HG03045 (cell line): ENCODE data around the gene SLC22A12.

ENCODE experiments used
- ATAC-seq: cut with Tn5 transposase; IDR thresholded peaks from one replicate; pipeline ENCODE4 v1.9.1; 2021; ENCODE audit warnings: mild to moderate bottlenecking, moderate library complexity; ENCODE audit not compliant: unreplicated experiment

The SLC22A12 gene

GRCh38 chr11:64642871-64643255 lies 51.8 kb downstream of the SLC22A12 start:
- no peak for ATAC-seq

- no peak for ATAC-seq
Measured at GRCh38 chr11:64643256-64643881, 52.3 kb downstream of the SLC22A12 start.

GRCh38 chr11:64643920-64644646 lies 53.1 kb downstream of the SLC22A12 start:
- no peak for ATAC-seq

GRCh38 chr11:64644647-64645275 lies 53.7 kb downstream of the SLC22A12 start:
- no peak for ATAC-seq

- no peak for ATAC-seq
Measured at GRCh38 chr11:64647019-64647779, 56.2 kb downstream of the SLC22A12 start.

GRCh38 chr11:64648551-64648950 lies 57.5 kb downstream of the SLC22A12 start:
- no peak for ATAC-seq

DNA sequence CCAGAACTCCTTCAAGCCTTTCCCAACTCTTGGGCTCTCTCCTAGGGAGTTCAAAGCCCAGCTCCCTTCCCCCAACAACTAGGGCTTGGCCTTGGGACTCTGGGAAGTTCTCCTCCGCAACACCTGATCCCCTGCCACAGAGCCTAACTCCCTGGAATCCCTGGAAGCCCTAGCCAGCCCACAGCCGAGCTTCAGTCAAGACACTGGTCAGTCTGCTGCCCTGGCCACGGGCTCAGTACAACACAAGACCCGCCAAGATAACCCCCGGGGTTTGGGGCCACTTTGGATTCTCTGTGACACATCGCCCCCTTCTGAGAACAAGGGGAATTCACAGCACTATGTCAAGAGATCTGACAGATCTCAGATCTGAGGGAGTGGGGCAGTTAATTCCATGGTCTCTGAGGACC lies 58.3 kb downstream of the SLC22A12 start:
- no peak for ATAC-seq

DNA sequence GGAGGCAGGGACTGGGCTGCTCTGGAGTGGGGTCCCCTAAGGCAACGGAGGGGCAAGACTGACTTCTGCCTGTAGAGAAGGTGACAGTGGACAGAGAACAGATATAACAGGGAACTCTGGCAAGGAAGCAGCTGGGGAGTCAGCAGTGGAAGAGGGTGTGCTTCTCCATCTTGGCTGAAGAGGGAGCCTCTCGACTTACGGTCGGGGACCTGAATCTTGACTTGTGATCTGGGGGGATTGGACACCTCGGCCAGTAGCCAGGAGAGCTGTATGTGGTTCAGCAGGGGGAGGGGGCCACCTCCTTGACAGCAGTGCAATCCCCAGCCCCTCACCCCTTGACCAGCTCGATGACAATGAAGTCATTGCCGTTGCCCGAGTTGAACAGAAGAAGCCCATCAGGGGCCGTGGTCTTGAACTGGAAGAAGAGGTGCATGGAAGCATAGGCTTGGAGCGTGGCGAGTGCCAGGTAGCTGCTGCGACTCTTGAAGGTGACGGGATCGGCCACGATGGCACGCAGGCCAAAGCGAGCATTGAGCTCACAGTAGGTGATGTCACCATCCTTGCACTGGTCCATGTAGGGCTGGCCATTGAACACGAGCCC lies 60.0 kb downstream of the SLC22A12 start:
- no peak for ATAC-seq
